K562 (cell line): Measurements from ENCODE around the gene EHBP1. TPM values are rescaled to one million over a fixed set of nuclear protein-coding genes. Genes with fewer than 3 reads are reported as not detected.
A peak's percentile ranks its signal among the peaks of the same experiment; 100 is the strongest.

Experiments
- ATAC-seq: fragments of 200-7000 bp; cut with Tn5 transposase; 3 replicates; pipeline ENCODE4 v1.9.1; 2020; ENCODE audit warnings: moderate library complexity
- BruUV-seq: library from RNA; stranded (reverse); fragments of 400-500 nt; replicated peaks from 2 replicates; lab custom pipeline; 2021; lab: Mats Ljungman, UMichigan
- CTCF ChIA-PET: fragments of 300-600 bp; formaldehyde crosslinking; extraction: SDS; loops from one replicate; lab custom pipeline; 2021; ENCODE audit warnings: low intra/inter-chr PET ratio; lab: Yijun Ruan, JAX
- POLR2A ChIA-PET: fragments of 300-600, 350-650 bp; sonication (Branson Sonifier 250); formaldehyde crosslinking; extraction: SDS; loops from one replicate; lab custom pipeline; 2021; ENCODE audit warnings: antibody characterized with exemption, inconsistent platforms; lab: Yijun Ruan, JAX
- DNase-seq, 4 experiments: peaks; one replicate each; pipeline versions ENCODE4 v3.0.0 to v3.0.0-alpha.2; 2011 to 2018; ENCODE audit warnings: low spot score in 3 of 4, mixed read lengths in 3 of 4; ENCODE audit errors: extremely low read depth in 1 of 4
- FAIRE-seq: peaks from 2 replicates; lab custom pipeline; 2011; peaks lifted over from hg19 to GRCh38; lab: Jason Lieb, UNC
- H2AFZ ChIP-seq: 2 replicates; pipeline ENCODE4 v1.6.0; 2011; ENCODE audit warnings: low read depth, low read length, control low read depth, inconsistent platforms
- H3K27ac ChIP-seq: fragments of 200-600 bp; 3 replicates; pipeline ENCODE4 v1.8.0; 2011; ENCODE audit warnings: low read depth, mild to moderate bottlenecking, control low read depth, inconsistent platforms, low read length, moderate library complexity, mixed read lengths; ENCODE audit errors: extremely low read depth
- H3K27me3 ChIP-seq, 2 experiments: fragments of 300-600 bp in 1 of 2; 2 replicates in 1 of 2; 3 replicates in 1 of 2; pipeline versions ENCODE4 v1.6.0 to v1.8.0; 2011; ENCODE audit warnings: inconsistent platforms in 2 of 2, low read length in 2 of 2, mild to moderate bottlenecking in 1 of 2, mixed read lengths in 1 of 2, moderate library complexity in 1 of 2; ENCODE audit not compliant: control insufficient read depth in 2 of 2, insufficient read depth in 2 of 2
- H3K36me3 ChIP-seq: fragments of 300-600 bp; 3 replicates; pipeline ENCODE4 v1.8.0; 2011; ENCODE audit warnings: mild to moderate bottlenecking, low read length, inconsistent platforms; ENCODE audit not compliant: control insufficient read depth, insufficient read depth
- H3K4me1 ChIP-seq, 2 experiments: fragments of 200-600 bp in 1 of 2; replicated peaks in 1 of 2; 2 replicates in 1 of 2; 3 replicates in 1 of 2; pipeline versions ENCODE4 v1.5.1 to v1.8.0; 2011; ENCODE audit warnings: inconsistent platforms in 2 of 2, low read length in 2 of 2, mild to moderate bottlenecking in 1 of 2, mixed read lengths in 1 of 2, moderate library complexity in 1 of 2; ENCODE audit not compliant: control insufficient read depth in 2 of 2, insufficient read depth in 2 of 2
- H3K4me2 ChIP-seq: 2 replicates; pipeline ENCODE4 v1.6.1; 2011; ENCODE audit warnings: low read length, control low read depth, inconsistent platforms, mixed read lengths; ENCODE audit not compliant: insufficient read depth
- H3K4me3 ChIP-seq: fragments of 200-600 bp; sonication (generic), shearing (Covaris generic); 2 replicates; pipeline ENCODE4 v1.5.1; 2016; ENCODE audit warnings: control low read depth, inconsistent platforms
- H3K79me2 ChIP-seq: fragments of 200-600 bp; 3 replicates; pipeline ENCODE4 v1.8.0; 2011; ENCODE audit warnings: low read length, inconsistent platforms; ENCODE audit not compliant: control insufficient read depth, insufficient read depth
- H3K9ac ChIP-seq, 2 experiments: 2 replicates each; pipeline versions ENCODE4 v1.6.0 to v1.6.1; 2011; ENCODE audit warnings: low read depth in 2 of 2, low read length in 2 of 2, control low read depth in 1 of 2, inconsistent platforms in 1 of 2, mild to moderate bottlenecking in 1 of 2, mixed read lengths in 1 of 2; ENCODE audit not compliant: insufficient read depth in 1 of 2
- H3K9me1 ChIP-seq: one replicate; pipeline ENCODE4 v1.6.0; 2011; ENCODE audit warnings: inconsistent platforms, mild to moderate bottlenecking, low read length, moderate library complexity; ENCODE audit not compliant: control insufficient read depth, insufficient read depth
- H3K9me3 ChIP-seq: replicated peaks from 2 replicates; pipeline ENCODE4 v1.5.1; 2011; ENCODE audit warnings: low read depth, low read length, inconsistent platforms; ENCODE audit not compliant: control insufficient read depth, insufficient read depth
- H4K20me1 ChIP-seq: replicated peaks from 2 replicates; pipeline ENCODE4 v1.6.1; 2011; ENCODE audit warnings: low read length, inconsistent platforms, mixed read lengths; ENCODE audit not compliant: control insufficient read depth, insufficient read depth
- BACH1 ChIP-seq: fragments of 200-800 bp; sonication (Bioruptor generic); IDR thresholded peaks from 2 replicates; pipeline ENCODE4 v1.6.1; 2016; ENCODE audit warnings: missing genetic modification characterization, missing compliant biosample characterization
- CHCHD3 ChIP-seq: fragments of 250-450 bp; sonication (Bioruptor Pico); IDR thresholded peaks from 2 replicates; pipeline ENCODE4 v2.1.2; 2022; ENCODE audit warnings: mild to moderate bottlenecking
- IFI16 ChIP-seq: fragments of 250-450 bp; sonication (Bioruptor Pico); IDR thresholded peaks from 2 replicates; pipeline ENCODE4 v2.1.2; 2022; ENCODE audit warnings: mild to moderate bottlenecking, inconsistent platforms
- MTA3 ChIP-seq: fragments of 450-650 bp; formaldehyde crosslinking; IDR thresholded peaks from 2 replicates; pipeline ENCODE4 v1.6.1; 2017; ENCODE audit warnings: mild to moderate bottlenecking, borderline replicate concordance
- NFIC ChIP-seq: fragments of 450-650 bp; IDR thresholded peaks from 2 replicates; pipeline ENCODE4 v1.6.1; 2017; ENCODE audit warnings: mild to moderate bottlenecking, inconsistent platforms
- SP2 ChIP-seq: IDR thresholded peaks from 2 replicates; pipeline ENCODE4 v1.6.1; 2011; ENCODE audit warnings: mild to moderate bottlenecking, low read depth, low read length, moderate library complexity; ENCODE audit not compliant: poor library complexity, severe bottlenecking; ENCODE audit errors: extremely low read depth
- TAL1 ChIP-seq: fragments of 450-650 bp; IDR thresholded peaks from 2 replicates; pipeline ENCODE4 v1.6.1; 2016; ENCODE audit warnings: mild to moderate bottlenecking
- ZNF253 ChIP-seq: fragments of 250-450 bp; sonication (Bioruptor Pico); conservative IDR thresholded peaks from 2 replicates; pipeline ENCODE4 v1.6.1; 2021; ENCODE audit warnings: mild to moderate bottlenecking
- WGBS: fragments of 100-300 bp; shearing (Covaris generic); methylation state at CpG from one replicate; pipeline ENCODE4 v1.1.6; 2016; ENCODE audit warnings: low coverage, mixed read lengths; ENCODE audit not compliant: insufficient coverage; ENCODE audit errors: missing lambda C conversion rate; 5-methylcytosine and 5-hydroxymethylcytosine counted together
- in situ Hi-C: fragments of 300-500 bp; cut with MboI; formaldehyde crosslinking; loops from 4 replicates; pipeline ENCODE4 v1.15.0; 2018; ENCODE audit warnings: inconsistent platforms, mixed read lengths
- intact Hi-C: fragments of 100-400 bp; cut with micrococcal nuclease; formaldehyde crosslinking; loops from 2 replicates; pipeline ENCODE4 v1.14.2; 2022
- polyA plus RNA-seq, 8 experiments: library from polyadenylated mRNA; depleted of rRNA in 4 of 8; stranded (reverse) in 5 of 8; unstranded in 3 of 8; fragments of >200 nt; fragmentation: Nextera tagmentation in 2 of 8; fragmentation: Illumina TruSeq in 1 of 8; extraction: Ambion mirVana in 2 of 8; extraction: Trizol in 1 of 8; gene quantifications; 2 replicates each; pipeline versions ENCODE4 v1.2.1 to v1.2.3, GENCODE V29; 2011 to 2014; ENCODE audit warnings: inconsistent platforms in 1 of 8, missing spikeins in 1 of 8
- total RNA-seq, 7 experiments: library from RNA; depleted of rRNA in 6 of 7; stranded (reverse); fragments of >200 nt in 6 of 7; fragmentation: Illumina TruSeq in 2 of 7; extraction: Trizol in 2 of 7; gene quantifications; 2 replicates each; pipeline versions ENCODE4 v1.2.1 to v1.2.3, GENCODE V29; 2011 to 2021; ENCODE audit warnings: low replicate concordance in 1 of 7

The EHBP1 gene
- total and polyA plus RNA-seq, 9 of the 15 experiments (the other 6 are each of a cell fraction or from before 2014, with no cell fraction given), result 8.9 to 26.6 (median 19.3) TPM

GRCh38 chr2:63007813-63008458, 302.4 kb downstream of the EHBP1 start:
- no TSS peak for BruUV-seq
- Histone ChIP-seq H3K4me2 (no peak overlapping the region), H2AFZ (no peak overlapping the region), H3K27ac (no peak overlapping the region), H4K20me1 (no peaks in the 10 kb centered on the region), H3K4me3 (no peak overlapping the region), H3K9ac (no peak overlapping the region), H3K4me1 (no peaks in the 10 kb centered on the region), H3K79me2 (no peaks in the 10 kb centered on the region), H3K9me1 (no peaks in the 10 kb centered on the region), H3K9me3 (no peaks in the 10 kb centered on the region), H3K27me3 (no peaks in the 10 kb centered on the region), H3K36me3 (no peaks in the 10 kb centered on the region)
- TF ChIP-seq IFI16 (no peak), NFIC (no peak), MTA3 (no peak)
- DNase-seq, result no peak
- no peak for FAIRE-seq
- in situ Hi-C loops, result no loop called here
- ATAC-seq, result no peak
- ChIA-PET POLR2A (interaction anchor here (0.8 kb wide), 1 partner anchor 14 kb away, joined by 3 read pairs; no protein-coding TSS in a partner anchor), CTCF (no interaction called here)
- intact Hi-C loops, result no loop called here

- FAIRE-seq (peak; percentile 62), ATAC-seq (no peak), DNase-seq (no peak)
- no peak overlapping the region for H3K9ac ChIP-seq
- no peaks in the 10 kb centered on the region for H4K20me1 ChIP-seq
- no peaks in the 10 kb centered on the region for H3K27me3 ChIP-seq
- no peaks in the 10 kb centered on the region for H3K9me3 ChIP-seq
- no peaks in the 10 kb centered on the region for H3K79me2 ChIP-seq
- H2AFZ ChIP-seq, result no peak overlapping the region
- CTCF ChIA-PET, result no interaction called here
- no peaks in the 10 kb centered on the region for H3K9me1 ChIP-seq
- H3K36me3 ChIP-seq, result no peaks in the 10 kb centered on the region
- intact Hi-C loops (no loop called here), in situ Hi-C loops (no loop called here)
- POLR2A ChIA-PET, result no interaction called here
- no peak overlapping the region for H3K27ac ChIP-seq
- WGBS, result 64% methylated on average over 1 of the region's 1 CpG
- no peaks in the 10 kb centered on the region for H3K4me1 ChIP-seq
- no peak overlapping the region for H3K4me3 ChIP-seq
- no TSS peak for BruUV-seq
- H3K4me2 ChIP-seq, result no peak overlapping the region
- TF ChIP-seq ZNF253 (no peak), CHCHD3 (CRISPR knock-in tag) (no peak), SP2 (no peak), TAL1 (no peak), BACH1 (no peak)
Observed at GRCh38 chr2:63008838-63009237, 303.3 kb downstream of the EHBP1 start.
